GM19372 (cell line): ENCODE data around the gene MAN2B2.
"Not testable (repeated sequence)": the region's sequence is repeated elsewhere in the genome, so short reads cannot be mapped to it uniquely, and the experiment has no call there.

Experiments
- ATAC-seq: cut with Tn5 transposase; IDR thresholded peaks from one replicate; pipeline ENCODE4 v1.9.1; 2021; ENCODE audit warnings: mild to moderate bottlenecking, low read depth, moderate library complexity; ENCODE audit not compliant: unreplicated experiment

Gene MAN2B2

GRCh38 chr4:6613676-6614651 is 39.0 kb downstream of the MAN2B2 start:
- ATAC-seq = no peak

- ATAC-seq = no peak
Measured at GRCh38 chr4:6614701-6615230, 39.8 kb downstream of the MAN2B2 start.

GRCh38 chr4:6616087-6616995 is 41.4 kb downstream of the MAN2B2 start:
- ATAC-seq = no peak

- ATAC-seq = no peak
Measured at GRCh38 chr4:6617246-6617645, 42.3 kb downstream of the MAN2B2 start.

- no peak for ATAC-seq
Measured at GRCh38 chr4:6618386-6619115, 43.6 kb downstream of the MAN2B2 start.

- ATAC-seq = no peak
Measured at GRCh38 chr4:6619116-6619465, 44.1 kb downstream of the MAN2B2 start.

- ATAC-seq = no peak
Measured at GRCh38 chr4:6619466-6620255, 44.7 kb downstream of the MAN2B2 start.

GRCh38 chr4:6620296-6620695 is 45.3 kb downstream of the MAN2B2 start:
- ATAC-seq = no peak

- no peak for ATAC-seq
Measured at GRCh38 chr4:6620891-6621555, 46.0 kb downstream of the MAN2B2 start.

- ATAC-seq = no peak
Measured at GRCh38 chr4:6621556-6621927, 46.6 kb downstream of the MAN2B2 start.

- no peak for ATAC-seq
Measured at GRCh38 chr4:6622744-6623143, 47.8 kb downstream of the MAN2B2 start.

GRCh38 chr4:6625256-6625655 is 50.3 kb downstream of the MAN2B2 start:
- ATAC-seq = no peak

- no peak for ATAC-seq
Measured at GRCh38 chr4:6626066-6626465, 51.1 kb downstream of the MAN2B2 start.

GRCh38 chr4:6627832-6628231 is 52.8 kb downstream of the MAN2B2 start:
- ATAC-seq = no peak

- ATAC-seq = not testable (repeated sequence)
Measured at GRCh38 chr4:6628484-6628883, 53.5 kb downstream of the MAN2B2 start.

- no peak for ATAC-seq
Measured at GRCh38 chr4:6632125-6632524, 57.1 kb downstream of the MAN2B2 start.

GRCh38 chr4:6633091-6633906 is 58.3 kb downstream of the MAN2B2 start:
- ATAC-seq = no peak

- no peak for ATAC-seq
Measured at GRCh38 chr4:6634746-6635145, 59.8 kb downstream of the MAN2B2 start.
